IMR-90 (cell line): ENCODE results near the gene CLCN6. TPM values are rescaled to one million over a fixed set of nuclear protein-coding genes. Genes with fewer than 3 reads are reported as not detected.

Experiments used
- ATAC-seq: fragments of 200-7000 bp; cut with Tn5 transposase; 2 replicates; pipeline ENCODE4 v1.9.1; 2020; ENCODE audit warnings: low read depth, mild to moderate bottlenecking, moderate library complexity
- BruUV-seq: library from RNA; stranded (reverse); fragments of 400-500 nt; replicated peaks from 2 replicates; lab custom pipeline; 2021; lab: Mats Ljungman, UMichigan
- CTCF ChIA-PET: fragments of 300-600 bp; formaldehyde crosslinking; extraction: SDS; loops from one replicate; lab custom pipeline; 2021; ENCODE audit warnings: antibody characterized with exemption; lab: Yijun Ruan, JAX
- POLR2A ChIA-PET: fragments of 300-600 bp; sonication (Branson Sonifier 250); formaldehyde crosslinking; loops from one replicate; lab custom pipeline; 2022; ENCODE audit warnings: antibody characterized with exemption; ENCODE audit not compliant: unreplicated experiment; lab: Charles Lee
- DNase-seq: peaks from one replicate; pipeline ENCODE4 v3.0.0; 2013
- H2AFZ ChIP-seq: replicated peaks from 2 replicates; pipeline ENCODE3; 2013; ENCODE audit warnings: low read length, mild to moderate bottlenecking; ENCODE audit not compliant: poor library complexity
- H2AK5ac ChIP-seq: 2 replicates; pipeline ENCODE4 v1.6.1; 2013; ENCODE audit warnings: low read depth, low read length, inconsistent platforms
- H2AK9ac ChIP-seq: replicated peaks from 2 replicates; pipeline ENCODE3; 2013; ENCODE audit warnings: mild to moderate bottlenecking, low read depth, low read length, moderate library complexity; ENCODE audit not compliant: poor library complexity
- H2BK120ac ChIP-seq: 2 replicates; pipeline ENCODE4 v1.6.1; 2013; ENCODE audit warnings: low read depth, low read length, inconsistent platforms
- H2BK15ac ChIP-seq: 3 replicates; pipeline ENCODE4 v1.6.1; 2013; ENCODE audit warnings: low read depth, low read length, inconsistent platforms
- H2BK20ac ChIP-seq: 2 replicates; pipeline ENCODE4 v1.6.1; 2013; ENCODE audit warnings: low read depth, mild to moderate bottlenecking, inconsistent platforms, low read length, moderate library complexity
- H2BK5ac ChIP-seq: 2 replicates; pipeline ENCODE4 v1.6.1; 2013; ENCODE audit warnings: mild to moderate bottlenecking, low read depth, low read length, inconsistent platforms; ENCODE audit not compliant: poor library complexity, severe bottlenecking
- H3K14ac ChIP-seq: replicated peaks from 2 replicates; pipeline ENCODE4 v1.6.1; 2013; ENCODE audit warnings: low read depth, low read length, inconsistent platforms
- H3K18ac ChIP-seq: 2 replicates; pipeline ENCODE4 v1.6.1; 2013; ENCODE audit warnings: low read depth, low read length, control low read depth
- H3K23ac ChIP-seq: 2 replicates; pipeline ENCODE4 v1.6.1; 2013; ENCODE audit warnings: low read depth, low read length, inconsistent platforms
- H3K27ac ChIP-seq: 2 replicates; pipeline ENCODE4 v1.5.1; 2013; ENCODE audit warnings: mild to moderate bottlenecking, control low read depth, low read length; ENCODE audit not compliant: insufficient read depth
- H3K27me3 ChIP-seq: 2 replicates; pipeline ENCODE4 v1.6.1; 2013; ENCODE audit warnings: low read length; ENCODE audit not compliant: control insufficient read depth, insufficient read depth
- H3K36me3 ChIP-seq: 2 replicates; pipeline ENCODE4 v1.6.1; 2013; ENCODE audit warnings: low read length, mixed read lengths; ENCODE audit not compliant: control insufficient read depth, insufficient read depth
- H3K4ac ChIP-seq: 2 replicates; pipeline ENCODE4 v1.6.1; 2013; ENCODE audit warnings: low read depth, low read length, inconsistent platforms
- H3K4me1 ChIP-seq: 2 replicates; pipeline ENCODE4 v1.6.1; 2013; ENCODE audit warnings: low read length, mixed read lengths; ENCODE audit not compliant: control insufficient read depth, insufficient read depth
- H3K4me2 ChIP-seq: 2 replicates; pipeline ENCODE4 v1.6.1; 2013; ENCODE audit warnings: low read depth, mild to moderate bottlenecking, control low read depth, low read length, moderate library complexity
- H3K4me3 ChIP-seq: 2 replicates; pipeline ENCODE4 v1.5.1; 2013; ENCODE audit warnings: low read depth, mild to moderate bottlenecking, control low read depth, low read length, moderate library complexity; ENCODE audit not compliant: insufficient read depth
- H3K56ac ChIP-seq: 2 replicates; pipeline ENCODE4 v1.6.1; 2013; ENCODE audit warnings: low read length, inconsistent platforms; ENCODE audit not compliant: insufficient read depth; ENCODE audit errors: extremely low read depth
- H3K79me1 ChIP-seq, 2 experiments: 2 replicates each; pipeline ENCODE4 v1.6.1; 2013; ENCODE audit warnings: low read length in 2 of 2, inconsistent platforms in 1 of 2, low read depth in 1 of 2
- H3K9ac ChIP-seq: 2 replicates; pipeline ENCODE4 v1.6.1; 2013; ENCODE audit warnings: low read depth, low read length, control low read depth
- H3K9me1 ChIP-seq: 2 replicates; pipeline ENCODE4 v1.6.1; 2013; ENCODE audit warnings: low read length, inconsistent platforms; ENCODE audit not compliant: insufficient read depth
- H3K9me3 ChIP-seq: 2 replicates; pipeline ENCODE4 v1.6.1; 2013; ENCODE audit warnings: low read length; ENCODE audit not compliant: control insufficient read depth, insufficient read depth
- H4K20me1 ChIP-seq: 2 replicates; pipeline ENCODE4 v1.6.1; 2013; ENCODE audit warnings: low read length, inconsistent platforms; ENCODE audit not compliant: insufficient read depth
- H4K5ac ChIP-seq: 2 replicates; pipeline ENCODE4 v1.6.1; 2013; ENCODE audit warnings: mild to moderate bottlenecking, low read depth, low read length, control low read depth
- H4K8ac ChIP-seq, 2 experiments: 2 replicates each; pipeline ENCODE4 v1.6.1; 2013; ENCODE audit warnings: low read depth in 2 of 2, low read length in 2 of 2, control low read depth in 1 of 2, inconsistent platforms in 1 of 2
- H4K91ac ChIP-seq: 2 replicates; pipeline ENCODE4 v1.6.1; 2013; ENCODE audit warnings: low read depth, low read length, inconsistent platforms; ENCODE audit not compliant: insufficient read depth
- CEBPB ChIP-seq: IDR thresholded peaks from 2 replicates; pipeline ENCODE4 v1.6.1; 2012; ENCODE audit warnings: low read depth, low read length, improper control_type of control experiment
- MAZ ChIP-seq: IDR thresholded peaks from 2 replicates; pipeline ENCODE4 v1.6.1; 2012; ENCODE audit warnings: low read depth, mild to moderate bottlenecking, low read length, improper control_type of control experiment, moderate library complexity, borderline replicate concordance
- NFE2L2 ChIP-seq: fragments of 150-350 bp; IDR thresholded peaks from 2 replicates; pipeline ENCODE4 v1.6.1; 2016; ENCODE audit warnings: low read depth, mild to moderate bottlenecking, low read length
- POLR2A ChIP-seq: IDR thresholded peaks from 2 replicates; pipeline ENCODE4 v1.6.1; 2012; ENCODE audit warnings: mild to moderate bottlenecking, low read depth, low read length
- RAD21 ChIP-seq: IDR thresholded peaks from 2 replicates; pipeline ENCODE4 v1.6.1; 2012; ENCODE audit warnings: low read length, improper control_type of control experiment
- RCOR1 ChIP-seq: IDR thresholded peaks from 2 replicates; pipeline ENCODE4 v1.6.1; 2012; ENCODE audit warnings: mild to moderate bottlenecking, low read length, improper control_type of control experiment; ENCODE audit not compliant: insufficient replicate concordance
- WGBS, 2 experiments: methylation state at CpG; one replicate each; pipeline versions ENCODE4 v1.1.5 to v1.1.7; 2013; ENCODE audit warnings: missing lambda C conversion rate in 2 of 2; ENCODE audit not compliant: insufficient read length in 1 of 2; ENCODE audit errors: extremely low coverage in 2 of 2; 5-methylcytosine and 5-hydroxymethylcytosine counted together
- dilution Hi-C: fragments of 300-500 bp; cut with HindIII; formaldehyde crosslinking; loops from one replicate; pipeline ENCODE4 v1.14.3; 2018; ENCODE audit warnings: low sequenced_read_pairs; ENCODE audit not compliant: unreplicated experiment
- in situ Hi-C: fragments of 300-500 bp; cut with MboI; formaldehyde crosslinking; loops from 3 replicates; pipeline ENCODE4 v1.14.3; 2019; ENCODE audit warnings: low sequenced_read_pairs, inconsistent platforms, mixed read lengths
- intact Hi-C: fragments of 100-400 bp; cut with micrococcal nuclease; formaldehyde crosslinking; loops from 2 replicates; pipeline ENCODE4 v1.10.0; 2022
- polyA plus RNA-seq, 3 experiments: library from polyadenylated mRNA; depleted of rRNA; stranded (reverse); fragments of >200 nt; gene quantifications; 2 replicates each; pipeline ENCODE4 v1.2.3, GENCODE V29; 2012; ENCODE audit warnings: low replicate concordance in 1 of 3
- total RNA-seq: library from RNA; depleted of rRNA; stranded (reverse); fragments of >200 nt; gene quantifications from 2 replicates; pipeline ENCODE4 v1.2.3, GENCODE V29; 2012
- TF ChIP-seq, protein P1 (sequence below): conservative IDR thresholded peaks from 2 replicates; pipeline ENCODE4 v1.5.1; 2012; ENCODE audit warnings: mild to moderate bottlenecking, low read depth, low read length, improper control_type of control experiment

Gene CLCN6
- total and polyA plus RNA-seq, 2 of the 4 experiments (the other 2 are of a cell fraction): 4.1 to 10.6 TPM

- Histone ChIP-seq H3K14ac (no peak overlapping the region), H4K91ac (no peak overlapping the region), H3K36me3 (no peaks in the 10 kb centered on the region), H3K4me3 (no peak overlapping the region), H3K4me2 (no peak overlapping the region), H2BK20ac (no peak overlapping the region), H3K23ac (no peak overlapping the region), H3K9me3 (no peaks in the 10 kb centered on the region), H3K4me1 (no peaks in the 10 kb centered on the region), H3K56ac (no peak overlapping the region), H2AFZ (peak overlapping the region; percentile 67), H3K4ac (no peak overlapping the region), H2AK5ac (no peak overlapping the region), H3K27me3 (peaks cover 12% of the 10 kb centered on the region), H2BK5ac (no peak overlapping the region), H2BK15ac (no peak overlapping the region), H4K8ac (no peak overlapping the region), H3K79me1 (no peaks in the 10 kb centered on the region), H4K20me1 (no peaks in the 10 kb centered on the region), H2AK9ac (peak overlapping the region; percentile 14), H3K9me1 (no peaks in the 10 kb centered on the region), H3K18ac (no peak overlapping the region), H2BK120ac (no peak overlapping the region), H3K27ac (no peak overlapping the region), H3K9ac (no peak overlapping the region), H4K5ac (no peak overlapping the region)
- ChIA-PET CTCF (no interaction called here), POLR2A (no interaction called here)
- BruUV-seq: no TSS peak
- no peak for ATAC-seq
- no peak for DNase-seq
- in situ Hi-C loops: no loop called here
- TF ChIP-seq RCOR1 (no peak), CEBPB (no peak), MAZ (no peak), RAD21 (no peak), POLR2A (no peak), NFE2L2 (no peak)
- TF ChIP-seq, protein P1, sequence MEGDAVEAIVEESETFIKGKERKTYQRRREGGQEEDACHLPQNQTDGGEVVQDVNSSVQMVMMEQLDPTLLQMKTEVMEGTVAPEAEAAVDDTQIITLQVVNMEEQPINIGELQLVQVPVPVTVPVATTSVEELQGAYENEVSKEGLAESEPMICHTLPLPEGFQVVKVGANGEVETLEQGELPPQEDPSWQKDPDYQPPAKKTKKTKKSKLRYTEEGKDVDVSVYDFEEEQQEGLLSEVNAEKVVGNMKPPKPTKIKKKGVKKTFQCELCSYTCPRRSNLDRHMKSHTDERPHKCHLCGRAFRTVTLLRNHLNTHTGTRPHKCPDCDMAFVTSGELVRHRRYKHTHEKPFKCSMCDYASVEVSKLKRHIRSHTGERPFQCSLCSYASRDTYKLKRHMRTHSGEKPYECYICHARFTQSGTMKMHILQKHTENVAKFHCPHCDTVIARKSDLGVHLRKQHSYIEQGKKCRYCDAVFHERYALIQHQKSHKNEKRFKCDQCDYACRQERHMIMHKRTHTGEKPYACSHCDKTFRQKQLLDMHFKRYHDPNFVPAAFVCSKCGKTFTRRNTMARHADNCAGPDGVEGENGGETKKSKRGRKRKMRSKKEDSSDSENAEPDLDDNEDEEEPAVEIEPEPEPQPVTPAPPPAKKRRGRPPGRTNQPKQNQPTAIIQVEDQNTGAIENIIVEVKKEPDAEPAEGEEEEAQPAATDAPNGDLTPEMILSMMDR: no peak
- intact Hi-C loops: no loop called here
- WGBS, 2 experiments: 33% methylated on average over 3 of the region's 11 CpGs; no CpG with 5 or more reads in 1 of the 2 experiments
- dilution Hi-C loops: no loop called here
These were observed 34.4 kb upstream of the CLCN6 start for GRCh38 chr1:11771481-11772043.
